ENCODE results near the gene AGR3.

GRCh38 chr7:16874066-16874465 lies 7.7 kb downstream of the AGR3 start:
- no peak for TF ChIP-seq EZH2 (IDR thresholded peaks at IDR 0.05; ENCODE audit: insufficient read depth, poor library complexity, severe bottlenecking)
- TF ChIP-seq EZH2phosphoT487 (IDR thresholded peaks at IDR 0.05; ENCODE audit: insufficient read depth, low read depth): no peak
